HEK293T (cell line): Measurements from ENCODE around the gene MAGI2.

ENCODE experiments used
- ELF4 ChIP-seq: fragments of 450-650 bp; IDR thresholded peaks from 2 replicates; pipeline ENCODE4 v1.6.1; 2017; ENCODE audit warnings: antibody characterized with exemption
- PKNOX1 ChIP-seq: fragments of 450-650 bp; IDR thresholded peaks from 2 replicates; pipeline ENCODE4 v1.6.1; 2016

GRCh38 chr7:79381921-79382320 is 71.5 kb downstream of the MAGI2 start:
- no peak for TF ChIP-seq PKNOX1
- no peak for TF ChIP-seq ELF4
